ENCODE results near the gene TMPRSS15.

DNA sequence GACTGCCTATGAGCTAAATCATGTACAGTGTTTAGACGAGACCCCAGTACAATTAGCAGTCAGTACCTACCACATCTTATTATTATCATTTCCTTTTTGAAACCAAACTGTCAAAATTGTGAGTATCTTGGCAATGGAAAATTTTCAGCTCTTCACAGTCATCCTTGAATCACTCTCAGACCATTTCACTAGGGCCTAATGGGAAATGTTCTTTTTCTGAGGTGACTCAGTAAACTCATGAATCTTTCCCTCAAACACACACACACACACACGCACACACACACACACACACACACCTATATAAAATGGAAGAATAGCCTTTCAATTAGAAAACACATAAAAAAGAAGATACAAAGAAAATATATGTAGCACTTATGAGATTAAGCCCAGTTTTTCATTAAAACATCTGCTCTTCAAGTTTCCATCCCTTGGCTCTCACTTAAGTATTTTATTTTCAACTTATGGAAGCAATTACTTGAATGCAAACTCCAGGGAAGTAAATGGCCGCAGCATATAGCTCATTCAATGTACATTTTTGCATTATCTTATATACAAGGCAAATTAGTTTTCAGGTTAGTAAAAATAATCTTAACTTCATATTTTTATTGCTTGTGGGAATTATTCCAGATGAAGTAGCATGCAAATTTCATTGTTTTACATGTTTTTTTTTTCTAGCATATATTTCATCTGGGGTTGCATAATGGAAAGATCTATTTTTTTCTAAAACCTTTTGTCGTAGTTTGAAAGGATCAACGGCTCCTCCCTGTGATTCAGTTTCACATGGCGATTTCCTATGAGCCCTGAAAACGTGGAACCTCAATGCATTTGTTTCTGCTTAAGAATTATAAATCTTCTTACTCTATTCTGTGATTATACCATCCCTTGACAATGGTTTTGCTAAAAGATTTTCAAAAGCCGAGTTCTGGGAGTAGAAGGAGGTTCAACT lies 46.3 kb upstream of the TMPRSS15 start:
- TF ChIP-seq CTCF (optimal IDR thresholded peaks at IDR 0.05 in 1 of 3, IDR thresholded peaks at IDR 0.05 in 1 of 3, conservative IDR thresholded peaks at IDR 0.05 in 1 of 3; ENCODE audit: extremely low read depth in 1 of 3, insufficient read depth in 2 of 3, low read length in 3 of 3) (no peak), EZH2 (IDR thresholded peaks at IDR 0.05; ENCODE audit: low read length) (no peak)

All from keratinocyte (primary cell).